Measurements from ENCODE around the gene LIN28A.

Gene LIN28A

DNA sequence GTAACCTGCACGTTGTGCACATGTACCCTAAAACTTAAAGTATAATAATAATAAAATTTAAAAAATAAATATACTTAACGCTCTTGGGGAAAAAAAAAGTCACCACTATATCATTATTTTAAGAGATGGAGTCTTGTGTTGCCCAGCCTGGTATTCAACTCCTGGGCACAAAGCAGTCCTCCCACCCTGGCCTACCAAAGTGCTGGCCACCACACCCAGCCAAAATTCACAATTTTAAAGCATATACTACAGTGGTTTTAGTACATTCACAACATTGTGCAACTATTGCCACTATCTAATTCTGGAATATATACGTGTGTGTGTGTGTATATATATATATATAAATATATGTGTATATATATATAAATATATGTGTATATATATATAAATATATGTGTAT is 67.5 kb downstream of the LIN28A start:
- TF ChIP-seq, protein P1, sequence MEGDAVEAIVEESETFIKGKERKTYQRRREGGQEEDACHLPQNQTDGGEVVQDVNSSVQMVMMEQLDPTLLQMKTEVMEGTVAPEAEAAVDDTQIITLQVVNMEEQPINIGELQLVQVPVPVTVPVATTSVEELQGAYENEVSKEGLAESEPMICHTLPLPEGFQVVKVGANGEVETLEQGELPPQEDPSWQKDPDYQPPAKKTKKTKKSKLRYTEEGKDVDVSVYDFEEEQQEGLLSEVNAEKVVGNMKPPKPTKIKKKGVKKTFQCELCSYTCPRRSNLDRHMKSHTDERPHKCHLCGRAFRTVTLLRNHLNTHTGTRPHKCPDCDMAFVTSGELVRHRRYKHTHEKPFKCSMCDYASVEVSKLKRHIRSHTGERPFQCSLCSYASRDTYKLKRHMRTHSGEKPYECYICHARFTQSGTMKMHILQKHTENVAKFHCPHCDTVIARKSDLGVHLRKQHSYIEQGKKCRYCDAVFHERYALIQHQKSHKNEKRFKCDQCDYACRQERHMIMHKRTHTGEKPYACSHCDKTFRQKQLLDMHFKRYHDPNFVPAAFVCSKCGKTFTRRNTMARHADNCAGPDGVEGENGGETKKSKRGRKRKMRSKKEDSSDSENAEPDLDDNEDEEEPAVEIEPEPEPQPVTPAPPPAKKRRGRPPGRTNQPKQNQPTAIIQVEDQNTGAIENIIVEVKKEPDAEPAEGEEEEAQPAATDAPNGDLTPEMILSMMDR (IDR thresholded peaks at IDR 0.05), result no peak

DNA sequence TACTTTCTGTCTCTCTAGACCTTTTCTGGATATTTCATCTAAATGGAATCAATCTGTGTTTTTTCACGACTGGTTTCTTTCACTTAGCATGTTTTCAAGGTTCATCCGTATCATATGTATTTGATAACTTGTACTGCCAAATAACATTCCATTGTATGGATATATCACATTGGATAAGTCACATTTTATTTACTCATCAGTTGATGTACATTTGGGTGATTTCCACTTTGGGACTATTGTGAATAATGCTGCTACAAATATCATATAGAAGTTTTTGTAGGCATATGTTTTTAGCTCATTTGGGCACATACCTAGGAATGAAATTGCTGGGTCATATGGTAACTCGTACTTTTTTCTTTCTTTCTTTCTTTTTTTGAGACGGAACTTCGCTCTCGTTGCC is 68.4 kb downstream of the LIN28A start:
- TF ChIP-seq, protein P1 (IDR thresholded peaks at IDR 0.05), result no peak
